ENCODE results near the gene MANF. TPM values are rescaled to one million over a fixed set of nuclear protein-coding genes. Genes with fewer than 3 reads are reported as not detected.

MANF gene
- total RNA-seq, 3 donors from 2014 or later: 34.2 to 80.6 (median 40.0) TPM

GRCh38 chr3:51408021-51408420 is 22.9 kb downstream of the MANF start:
- TF ChIP-seq POLR2A (IDR thresholded peaks at IDR 0.05) (no peak), CTCF (IDR thresholded peaks at IDR 0.05) (no peak), POLR2AphosphoS5 (IDR thresholded peaks at IDR 0.05) (no peak)
- Histone ChIP-seq H3K4me1 (no peaks in the 10 kb centered on the region), H3K9me3 (no peaks in the 10 kb centered on the region), H3K36me3 (no peaks in the 10 kb centered on the region), H3K27ac (no peak overlapping the region), H3K4me3 (no peak overlapping the region), H3K27me3 (no peaks in the 10 kb centered on the region)
- intact Hi-C loops (cut with DNase I; ENCODE audit: low total_unique reads): no loop called here
- no peak for DNase-seq (ENCODE audit: low spot score in 2 of 2)

GRCh38 chr3:51408813-51409212 is 23.7 kb downstream of the MANF start:
- intact Hi-C loops (cut with DNase I; ENCODE audit: low total_unique reads): no loop called here
- no peaks in the 10 kb centered on the region for H3K36me3 ChIP-seq
- no peaks in the 10 kb centered on the region for H3K4me1 ChIP-seq
- no peaks in the 10 kb centered on the region for H3K9me3 ChIP-seq
- no peaks in the 10 kb centered on the region for H3K27me3 ChIP-seq
- no peak overlapping the region for H3K27ac ChIP-seq
- TF ChIP-seq POLR2A (IDR thresholded peaks at IDR 0.05) (no peak), CTCF (IDR thresholded peaks at IDR 0.05) (no peak), POLR2AphosphoS5 (IDR thresholded peaks at IDR 0.05) (no peak)
- no peak overlapping the region for H3K4me3 ChIP-seq
- DNase-seq (ENCODE audit: low spot score in 2 of 2): no peak

GRCh38 chr3:51422211-51422610 is 37.1 kb downstream of the MANF start:
- Histone ChIP-seq H3K4me1 (no peaks in the 10 kb centered on the region), H3K27ac (no peak overlapping the region), H3K4me3 (no peak overlapping the region), H3K9me3 (no peaks in the 10 kb centered on the region), H3K36me3 (peaks cover 9% of the 10 kb centered on the region), H3K27me3 (no peaks in the 10 kb centered on the region)
- DNase-seq (ENCODE audit: low spot score in 2 of 2): no peak
- TF ChIP-seq CTCF (IDR thresholded peaks at IDR 0.05): no peak
- TF ChIP-seq POLR2A (IDR thresholded peaks at IDR 0.05): no peak
- no peak for TF ChIP-seq POLR2AphosphoS5 (IDR thresholded peaks at IDR 0.05)
- intact Hi-C loops (cut with DNase I; ENCODE audit: low total_unique reads): no loop called here

GRCh38 chr3:51426921-51427320 is 41.8 kb downstream of the MANF start:
- H3K36me3 ChIP-seq: no peaks in the 10 kb centered on the region
- H3K27ac ChIP-seq: no peak overlapping the region
- H3K27me3 ChIP-seq: no peaks in the 10 kb centered on the region
- intact Hi-C loops (cut with DNase I; ENCODE audit: low total_unique reads): no loop called here
- H3K4me1 ChIP-seq: no peaks in the 10 kb centered on the region
- no peak overlapping the region for H3K4me3 ChIP-seq
- no peaks in the 10 kb centered on the region for H3K9me3 ChIP-seq
- no peak for TF ChIP-seq POLR2A (IDR thresholded peaks at IDR 0.05)
- TF ChIP-seq CTCF (IDR thresholded peaks at IDR 0.05): no peak
- TF ChIP-seq POLR2AphosphoS5 (IDR thresholded peaks at IDR 0.05): no peak
- DNase-seq (ENCODE audit: low spot score in 2 of 2): no peak

- no peak for DNase-seq (ENCODE audit: low spot score in 2 of 2)
- Histone ChIP-seq H3K9me3 (no peaks in the 10 kb centered on the region), H3K27me3 (no peaks in the 10 kb centered on the region), H3K4me3 (no peak overlapping the region), H3K36me3 (no peaks in the 10 kb centered on the region), H3K27ac (no peak overlapping the region), H3K4me1 (no peaks in the 10 kb centered on the region)
- TF ChIP-seq POLR2AphosphoS5 (IDR thresholded peaks at IDR 0.05) (no peak), POLR2A (IDR thresholded peaks at IDR 0.05) (no peak), CTCF (IDR thresholded peaks at IDR 0.05) (no peak)
- intact Hi-C loops (cut with DNase I; ENCODE audit: low total_unique reads): no loop called here
These were observed 44.0 kb downstream of the MANF start for GRCh38 chr3:51429138-51429537.
